ENCODE data around the gene MVB12B.

Gene MVB12B

GRCh38 chr9:126507318-126508109 lies 180.9 kb downstream of the MVB12B start:
- no peak overlapping the region for H3K4me3 ChIP-seq (ENCODE audit: control insufficient read depth, low read depth, low read length)
- TF ChIP-seq CTCF (conservative IDR thresholded peaks at IDR 0.05; ENCODE audit: control insufficient read depth, insufficient read depth, low read depth, low read length): no peak
- no peak for DNase-seq (ENCODE audit: low read depth)

GRCh38 chr9:126508171-126508591 lies 181.6 kb downstream of the MVB12B start:
- no peak for TF ChIP-seq CTCF (conservative IDR thresholded peaks at IDR 0.05; ENCODE audit: control insufficient read depth, insufficient read depth, low read depth, low read length)
- DNase-seq (ENCODE audit: low read depth): no peak
- H3K4me3 ChIP-seq (ENCODE audit: control insufficient read depth, low read depth, low read length): no peak overlapping the region

- no peak overlapping the region for H3K4me3 ChIP-seq (ENCODE audit: control insufficient read depth, low read depth, low read length)
- no peak for TF ChIP-seq CTCF (conservative IDR thresholded peaks at IDR 0.05; ENCODE audit: control insufficient read depth, insufficient read depth, low read depth, low read length)
Measured at GRCh38 chr9:126508928-126509327, 182.3 kb downstream of the MVB12B start.

GRCh38 chr9:126509718-126510117 lies 183.1 kb downstream of the MVB12B start:
- no peak for TF ChIP-seq CTCF (conservative IDR thresholded peaks at IDR 0.05; ENCODE audit: control insufficient read depth, insufficient read depth, low read depth, low read length)
- DNase-seq (ENCODE audit: low read depth): no peak
- no peak overlapping the region for H3K4me3 ChIP-seq (ENCODE audit: control insufficient read depth, low read depth, low read length)

More at GRCh38 chr9:126508928-126509327, 182.3 kb downstream of the MVB12B start:
- DNase-seq (ENCODE audit: low read depth): no peak

GRCh38 chr9:126510564-126510963 lies 183.9 kb downstream of the MVB12B start:
- no peak overlapping the region for H3K4me3 ChIP-seq (ENCODE audit: control insufficient read depth, low read depth, low read length)
- no peak for TF ChIP-seq CTCF (conservative IDR thresholded peaks at IDR 0.05; ENCODE audit: control insufficient read depth, insufficient read depth, low read depth, low read length)
- no peak for DNase-seq (ENCODE audit: low read depth)

- TF ChIP-seq CTCF (conservative IDR thresholded peaks at IDR 0.05; ENCODE audit: control insufficient read depth, insufficient read depth, low read depth, low read length): no peak
- DNase-seq (ENCODE audit: low read depth): no peak
Measured at GRCh38 chr9:126511411-126511810, 184.8 kb downstream of the MVB12B start.

More at GRCh38 chr9:126511411-126511810, 184.8 kb downstream of the MVB12B start:
- H3K4me3 ChIP-seq (ENCODE audit: control insufficient read depth, low read depth, low read length): no peak overlapping the region

Measured in fibroblast of mammary gland (primary cell).